HepG2 (cell line): ENCODE data around the gene ZFP3. TPM values are rescaled to one million over a fixed set of nuclear protein-coding genes. Genes with fewer than 3 reads are reported as not detected.

Experiments used
- GATAD1 ChIP-seq: IDR thresholded peaks from 2 replicates; pipeline ENCODE4 v1.6.1; 2016; ENCODE audit warnings: missing genetic modification reagents, missing compliant biosample characterization
- GZF1 ChIP-seq: sonication (generic); formaldehyde crosslinking; IDR thresholded peaks from 2 replicates; pipeline ENCODE4 v1.5.1; 2020; ENCODE audit warnings: mild to moderate bottlenecking, missing genetic modification reagents
- HNF4G ChIP-seq, 2 experiments: sonication (generic) in 1 of 2; formaldehyde crosslinking in 1 of 2; IDR thresholded peaks; 2 replicates each; pipeline versions ENCODE4 v1.4.0 to v1.6.1; 2011 to 2020; ENCODE audit warnings: borderline replicate concordance in 2 of 2, low read depth in 2 of 2, mild to moderate bottlenecking in 2 of 2, low read length in 1 of 2, missing genetic modification reagents in 1 of 2, moderate library complexity in 1 of 2
- JUN ChIP-seq: sonication (generic); formaldehyde crosslinking; IDR thresholded peaks from 2 replicates; pipeline ENCODE4 v1.4.0; 2020; ENCODE audit warnings: mild to moderate bottlenecking, missing genetic modification reagents
- KAT7 ChIP-seq: IDR thresholded peaks from 2 replicates; pipeline ENCODE4 v1.6.1; 2018; ENCODE audit warnings: borderline replicate concordance, missing compliant biosample characterization
- KLF16 ChIP-seq, 2 experiments: sonication (generic) in 1 of 2; formaldehyde crosslinking in 1 of 2; IDR thresholded peaks; 2 replicates each; pipeline versions ENCODE4 v1.6.1 to v1.8.0; 2016 to 2023; ENCODE audit warnings: missing genetic modification reagents in 2 of 2, missing compliant biosample characterization in 1 of 2
- MED8 ChIP-seq: sonication (generic); formaldehyde crosslinking; IDR thresholded peaks from 2 replicates; pipeline ENCODE4 v1.8.1; 2023; ENCODE audit warnings: mild to moderate bottlenecking, missing genetic modification reagents; ENCODE audit not compliant: insufficient replicate concordance
- PAWR ChIP-seq: sonication (generic); formaldehyde crosslinking; IDR thresholded peaks from 2 replicates; pipeline ENCODE4 v1.4.0; 2020; ENCODE audit warnings: missing genetic modification reagents, mild to moderate bottlenecking, borderline replicate concordance
- POGZ ChIP-seq: sonication (generic); formaldehyde crosslinking; IDR thresholded peaks from 2 replicates; pipeline ENCODE4 v1.4.0; 2020; ENCODE audit warnings: mild to moderate bottlenecking, missing genetic modification reagents
- RFX1 ChIP-seq: fragments of 450-650 bp; IDR thresholded peaks from 2 replicates; pipeline ENCODE4 v1.6.1; 2017
- RXRA ChIP-seq: sonication (generic); formaldehyde crosslinking; IDR thresholded peaks from 2 replicates; pipeline ENCODE4 v1.5.1; 2020; ENCODE audit warnings: missing genetic modification reagents
- SRSF4 ChIP-seq: fragments of 200-400 bp; formaldehyde crosslinking; IDR thresholded peaks from one replicate; pipeline ENCODE4 v1.6.1; 2018; ENCODE audit warnings: mild to moderate bottlenecking, low read depth, low read length, moderate library complexity; ENCODE audit not compliant: poor library complexity, severe bottlenecking
- TFAP4 ChIP-seq: sonication (generic); IDR thresholded peaks from 2 replicates; pipeline ENCODE4 v1.6.1; 2016; ENCODE audit warnings: low read depth, borderline replicate concordance
- ZNF234 ChIP-seq: sonication (generic); formaldehyde crosslinking; conservative IDR thresholded peaks from 2 replicates; pipeline ENCODE4 v1.5.1; 2020; ENCODE audit warnings: mild to moderate bottlenecking, missing genetic modification reagents
- ZNF260 ChIP-seq: sonication (generic); formaldehyde crosslinking; IDR thresholded peaks from 2 replicates; pipeline ENCODE4 v1.4.0; 2020; ENCODE audit warnings: missing genetic modification reagents, low read depth, mild to moderate bottlenecking, borderline replicate concordance
- ZNF335 ChIP-seq: sonication (generic); formaldehyde crosslinking; IDR thresholded peaks from 2 replicates; pipeline ENCODE4 v1.4.0; 2020; ENCODE audit warnings: missing genetic modification reagents
- ZNF33B ChIP-seq: sonication (generic); formaldehyde crosslinking; IDR thresholded peaks from 2 replicates; pipeline ENCODE4 v1.5.1; 2020; ENCODE audit warnings: mild to moderate bottlenecking, missing genetic modification reagents
- ZNF350 ChIP-seq: sonication (generic); formaldehyde crosslinking; IDR thresholded peaks from 2 replicates; pipeline ENCODE4 v1.4.0; 2020; ENCODE audit warnings: mild to moderate bottlenecking, low read depth, missing genetic modification reagents, borderline replicate concordance
- ZNF557 ChIP-seq: sonication (generic); formaldehyde crosslinking; IDR thresholded peaks from 2 replicates; pipeline ENCODE4 v1.4.0; 2020; ENCODE audit warnings: missing genetic modification reagents
- ZNF589 ChIP-seq: sonication (generic); formaldehyde crosslinking; conservative IDR thresholded peaks from 2 replicates; pipeline ENCODE4 v1.8.0; 2022; ENCODE audit warnings: mild to moderate bottlenecking, moderate library complexity, missing genetic modification reagents
- ZSCAN21 ChIP-seq: sonication (generic); formaldehyde crosslinking; IDR thresholded peaks from 2 replicates; pipeline ENCODE4 v1.8.0; 2022; ENCODE audit warnings: mild to moderate bottlenecking, missing genetic modification reagents, moderate library complexity, borderline replicate concordance
- polyA plus RNA-seq, 8 experiments: library from polyadenylated mRNA; depleted of rRNA in 3 of 8; stranded (reverse) in 7 of 8; unstranded in 1 of 8; fragments of >200 nt; fragmentation: Illumina TruSeq in 4 of 8; extraction: Trizol in 4 of 8; gene quantifications; 2 replicates each; pipeline versions ENCODE4 v1.2.1 to v1.2.3, GENCODE V29; 2011 to 2016; ENCODE audit warnings: low read depth in 4 of 8, missing spikeins in 1 of 8, mixed read lengths in 1 of 8; ENCODE audit not compliant: insufficient read depth in 1 of 8
- total RNA-seq, 5 experiments: library from RNA; depleted of rRNA; stranded (reverse); fragments of >200 nt; fragmentation: Illumina TruSeq; extraction: Trizol; gene quantifications; 2 replicates each; pipeline ENCODE4 v1.2.3, GENCODE V29; 2016; ENCODE audit warnings: low read depth in 1 of 5
- TF ChIP-seq, protein P1 (sequence below): sonication (generic); formaldehyde crosslinking; IDR thresholded peaks from 2 replicates; pipeline ENCODE4 v1.4.0; 2020; ENCODE audit warnings: missing genetic modification reagents, borderline replicate concordance
- TF ChIP-seq, protein P2 (sequence below): sonication (generic); formaldehyde crosslinking; IDR thresholded peaks from 2 replicates; pipeline ENCODE4 v1.4.0; 2020; ENCODE audit warnings: missing genetic modification reagents

Gene ZFP3
- total and polyA plus RNA-seq, 2 of the 13 experiments (the other 11 are each of a cell fraction or from before 2014, with no cell fraction given), result not detected

- TF ChIP-seq MED8, result peak; percentile 54
- TF ChIP-seq ZNF260, result no peak
- TF ChIP-seq ZNF557, result 0 out of 2 replicates have a peak, but pooled peaks have one; percentile 48
- TF ChIP-seq SRSF4, result no peak
- no peak for TF ChIP-seq ZNF234 (CRISPR knock-in tag)
- TF ChIP-seq HNF4G (IDR thresholded peaks at IDR 0.05; ENCODE audit: borderline replicate concordance, low read depth, low read length), result peak; percentile 98
- TF ChIP-seq HNF4G (CRISPR knock-in tag; IDR thresholded peaks at IDR 0.05; ENCODE audit: borderline replicate concordance, low read depth), result peak; percentile 96
- TF ChIP-seq RXRA (CRISPR knock-in tag), result peak; percentile 63
- TF ChIP-seq GZF1 (CRISPR knock-in tag), result no peak
- peak; percentile 83 for TF ChIP-seq GATAD1
- TF ChIP-seq ZNF33B (CRISPR knock-in tag), result no peak
- TF ChIP-seq ZNF350 (CRISPR knock-in tag), result peak; percentile 95
- peak; percentile 51; the same call in 1 of the 2 replicates for TF ChIP-seq TFAP4
- peak; percentile 81 for TF ChIP-seq ZSCAN21
- TF ChIP-seq KLF16 (CRISPR knock-in tag; IDR thresholded peaks at IDR 0.05), result peak in 1 of 2 experiments; percentile 76; a peak in 2 of 4 replicates
- TF ChIP-seq ZNF335 (CRISPR knock-in tag), result peak; percentile 66
- TF ChIP-seq PAWR, result no peak
- TF ChIP-seq JUN (CRISPR knock-in tag), result no peak
- peak; percentile 71 for TF ChIP-seq POGZ (CRISPR knock-in tag)
- TF ChIP-seq ZNF589 (CRISPR knock-in tag), result no peak; the same call in 1 of the 2 replicates
- TF ChIP-seq, protein P1, sequence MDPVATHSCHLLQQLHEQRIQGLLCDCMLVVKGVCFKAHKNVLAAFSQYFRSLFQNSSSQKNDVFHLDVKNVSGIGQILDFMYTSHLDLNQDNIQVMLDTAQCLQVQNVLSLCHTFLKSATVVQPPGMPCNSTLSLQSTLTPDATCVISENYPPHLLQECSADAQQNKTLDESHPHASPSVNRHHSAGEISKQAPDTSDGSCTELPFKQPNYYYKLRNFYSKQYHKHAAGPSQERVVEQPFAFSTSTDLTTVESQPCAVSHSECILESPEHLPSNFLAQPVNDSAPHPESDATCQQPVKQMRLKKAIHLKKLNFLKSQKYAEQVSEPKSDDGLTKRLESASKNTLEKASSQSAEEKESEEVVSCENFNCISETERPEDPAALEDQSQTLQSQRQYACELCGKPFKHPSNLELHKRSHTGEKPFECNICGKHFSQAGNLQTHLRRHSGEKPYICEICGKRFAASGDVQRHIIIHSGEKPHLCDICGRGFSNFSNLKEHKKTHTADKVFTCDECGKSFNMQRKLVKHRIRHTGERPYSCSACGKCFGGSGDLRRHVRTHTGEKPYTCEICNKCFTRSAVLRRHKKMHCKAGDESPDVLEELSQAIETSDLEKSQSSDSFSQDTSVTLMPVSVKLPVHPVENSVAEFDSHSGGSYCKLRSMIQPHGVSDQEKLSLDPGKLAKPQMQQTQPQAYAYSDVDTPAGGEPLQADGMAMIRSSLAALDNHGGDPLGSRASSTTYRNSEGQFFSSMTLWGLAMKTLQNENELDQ (CRISPR knock-in tag), result no peak
- TF ChIP-seq KAT7 (CRISPR knock-in tag), result 0 out of 2 replicates have a peak, but pooled peaks have one; percentile 61
- TF ChIP-seq, protein P2, sequence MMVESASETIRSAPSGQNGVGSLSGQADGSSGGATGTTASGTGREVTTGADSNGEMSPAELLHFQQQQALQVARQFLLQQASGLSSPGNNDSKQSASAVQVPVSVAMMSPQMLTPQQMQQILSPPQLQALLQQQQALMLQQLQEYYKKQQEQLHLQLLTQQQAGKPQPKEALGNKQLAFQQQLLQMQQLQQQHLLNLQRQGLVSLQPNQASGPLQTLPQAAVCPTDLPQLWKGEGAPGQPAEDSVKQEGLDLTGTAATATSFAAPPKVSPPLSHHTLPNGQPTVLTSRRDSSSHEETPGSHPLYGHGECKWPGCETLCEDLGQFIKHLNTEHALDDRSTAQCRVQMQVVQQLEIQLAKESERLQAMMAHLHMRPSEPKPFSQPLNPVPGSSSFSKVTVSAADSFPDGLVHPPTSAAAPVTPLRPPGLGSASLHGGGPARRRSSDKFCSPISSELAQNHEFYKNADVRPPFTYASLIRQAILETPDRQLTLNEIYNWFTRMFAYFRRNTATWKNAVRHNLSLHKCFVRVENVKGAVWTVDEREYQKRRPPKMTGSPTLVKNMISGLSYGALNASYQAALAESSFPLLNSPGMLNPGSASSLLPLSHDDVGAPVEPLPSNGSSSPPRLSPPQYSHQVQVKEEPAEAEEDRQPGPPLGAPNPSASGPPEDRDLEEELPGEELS, result peak; percentile 49; the same call in 1 of the 2 replicates
- TF ChIP-seq RFX1, result no peak
Observed at GRCh38 chr17:5111402-5112204, 33.3 kb downstream of the ZFP3 start, which contains the start of gene ZNF232 (continued).
